Endodermal cell (in vitro differentiated cells): ENCODE measurements around the gene RGS7. TPM values are rescaled to one million over a fixed set of nuclear protein-coding genes. Genes with fewer than 3 reads are reported as not detected.

Experiments used
- DNase-seq: peaks from one replicate; pipeline ENCODE4 v3.0.0-alpha.2; 2017
- H3K27ac ChIP-seq: 2 replicates; pipeline ENCODE4 v1.5.1; 2013; ENCODE audit warnings: mild to moderate bottlenecking, low read depth, low read length, moderate library complexity
- H3K27me3 ChIP-seq: 2 replicates; pipeline ENCODE4 v1.6.1; 2013; ENCODE audit warnings: mild to moderate bottlenecking, low read length, moderate library complexity; ENCODE audit not compliant: insufficient read depth, control insufficient read depth, poor library complexity, severe bottlenecking
- H3K36me3 ChIP-seq: 2 replicates; pipeline ENCODE4 v1.7.0; 2013; ENCODE audit warnings: mild to moderate bottlenecking, low read length, moderate library complexity; ENCODE audit not compliant: control insufficient read depth, insufficient read depth
- H3K4me1 ChIP-seq: one replicate; pipeline ENCODE4 v1.7.0; 2013; ENCODE audit warnings: low read length; ENCODE audit not compliant: control insufficient read depth, insufficient read depth
- H3K4me3 ChIP-seq: 2 replicates; pipeline ENCODE4 v1.5.1; 2013; ENCODE audit warnings: mild to moderate bottlenecking, low read length, moderate library complexity
- H3K9ac ChIP-seq: 2 replicates; pipeline ENCODE4 v1.6.1; 2013; ENCODE audit warnings: mild to moderate bottlenecking, low read length, moderate library complexity; ENCODE audit not compliant: poor library complexity, severe bottlenecking; ENCODE audit errors: extremely low read depth
- H3K9me3 ChIP-seq: 2 replicates; pipeline ENCODE4 v1.6.1; 2013; ENCODE audit warnings: mild to moderate bottlenecking, low read length, moderate library complexity; ENCODE audit not compliant: control insufficient read depth
- H3K27ac Mint-ChIP-seq: 2 replicates; pipeline ENCODE4 v1.8.0; 2020; ENCODE audit warnings: mixed read lengths
- H3K27me3 Mint-ChIP-seq: 2 replicates; pipeline ENCODE4 v1.8.0; 2021; ENCODE audit warnings: mild to moderate bottlenecking, mixed read lengths; ENCODE audit not compliant: insufficient read depth
- H3K36me3 Mint-ChIP-seq: 2 replicates; pipeline ENCODE4 v1.8.0; 2020; ENCODE audit warnings: low read depth, mixed read lengths
- H3K4me1 Mint-ChIP-seq: 2 replicates; pipeline ENCODE4 v1.8.0; 2020; ENCODE audit warnings: mixed read lengths
- H3K4me3 Mint-ChIP-seq: 2 replicates; pipeline ENCODE4 v1.8.0; 2020; ENCODE audit warnings: mild to moderate bottlenecking, moderate library complexity, mixed read lengths
- H3K9me3 Mint-ChIP-seq: 2 replicates; pipeline ENCODE4 v1.8.0; 2020; ENCODE audit warnings: mild to moderate bottlenecking, mixed read lengths
- CTCF ChIP-seq: fragments of 200-600 bp; sonication (generic); conservative IDR thresholded peaks from 2 replicates; pipeline ENCODE4 v1.5.0; 2021; ENCODE audit warnings: antibody characterized with exemption, mild to moderate bottlenecking
- WGBS, 2 experiments: methylation state at CpG; one replicate each; pipeline versions ENCODE4 v1.1.5 to v1.1.7; 2013; ENCODE audit warnings: missing lambda C conversion rate in 2 of 2, mixed read lengths in 1 of 2; ENCODE audit not compliant: insufficient coverage in 1 of 2, insufficient read length in 1 of 2; 5-methylcytosine and 5-hydroxymethylcytosine counted together
- total RNA-seq, 2 donors: library from RNA; stranded (reverse); fragmentation: NEBNext Ultra II Directional in 1 of 2; extraction: Animal tissue kit (Norgen Biotek cat#: 25700) in 1 of 2; gene quantifications; 2 replicates in 1 of 2; 3 replicates in 1 of 2; pipeline ENCODE4 v1.2.1, GENCODE V29; 2021

RGS7 gene
- total RNA-seq, 2 donors from 2014 or later, result 1.0 to 1.1 TPM

GRCh38 chr1:240816472-240816871, 540.5 kb downstream of the RGS7 start:
- 90% methylated on average over 2 of the region's 2 CpGs; no CpG with 5 or more reads in 1 of the 2 experiments for WGBS, 2 experiments
- Mint-ChIP-seq H3K36me3 (no peaks in the 10 kb centered on the region), H3K9me3 (no peaks in the 10 kb centered on the region), H3K4me1 (no peaks in the 10 kb centered on the region), H3K4me3 (no peak overlapping the region), H3K27ac (no peak overlapping the region), H3K27me3 (no peaks in the 10 kb centered on the region)
- Histone ChIP-seq H3K27me3 (no peaks in the 10 kb centered on the region), H3K27ac (no peak overlapping the region), H3K9me3 (no peaks in the 10 kb centered on the region), H3K9ac (no peak overlapping the region), H3K4me1 (no peaks in the 10 kb centered on the region), H3K36me3 (no peaks in the 10 kb centered on the region), H3K4me3 (no peak overlapping the region)
- no peak for DNase-seq
- TF ChIP-seq CTCF, result no peak

GRCh38 chr1:240813720-240814119, 543.3 kb downstream of the RGS7 start:
- no peak overlapping the region for H3K9ac ChIP-seq
- Mint-ChIP-seq H3K9me3 (no peaks in the 10 kb centered on the region), H3K36me3 (no peaks in the 10 kb centered on the region), H3K4me1 (no peaks in the 10 kb centered on the region), H3K4me3 (no peak overlapping the region), H3K27ac (no peak overlapping the region), H3K27me3 (no peaks in the 10 kb centered on the region)
- H3K4me3 ChIP-seq, result no peak overlapping the region
- 98% methylated on average over 2 of the region's 2 CpGs; no CpG with 5 or more reads in 1 of the 2 experiments for WGBS, 2 experiments
- no peak for DNase-seq
- no peaks in the 10 kb centered on the region for H3K4me1 ChIP-seq
- H3K9me3 ChIP-seq, result no peaks in the 10 kb centered on the region
- H3K27me3 ChIP-seq, result no peaks in the 10 kb centered on the region
- H3K27ac ChIP-seq, result peak overlapping the region; percentile 12
- no peaks in the 10 kb centered on the region for H3K36me3 ChIP-seq
- no peak for TF ChIP-seq CTCF

- Mint-ChIP-seq H3K27me3 (no peaks in the 10 kb centered on the region), H3K9me3 (no peaks in the 10 kb centered on the region), H3K36me3 (no peaks in the 10 kb centered on the region), H3K4me3 (no peak overlapping the region), H3K27ac (no peak overlapping the region), H3K4me1 (no peaks in the 10 kb centered on the region)
- Histone ChIP-seq H3K9me3 (no peaks in the 10 kb centered on the region), H3K27ac (no peak overlapping the region), H3K4me1 (no peaks in the 10 kb centered on the region), H3K27me3 (no peaks in the 10 kb centered on the region), H3K36me3 (no peaks in the 10 kb centered on the region), H3K9ac (no peak overlapping the region), H3K4me3 (no peak overlapping the region)
- DNase-seq, result no peak
- WGBS, 2 experiments, result 87 to 100% methylated on average over 2 of the region's 2 CpGs
- no peak for TF ChIP-seq CTCF
These were observed 545.7 kb downstream of the RGS7 start for GRCh38 chr1:240811256-240811655.
